GM23248 (cell line): ENCODE data around the gene ZNF213.

Source experiments
- EZH2 ChIP-seq: fragments of 200-600 bp; sonication (generic); IDR thresholded peaks from 2 replicates; pipeline ENCODE4 v1.6.1; 2018; ENCODE audit warnings: antibody characterized with exemption, mild to moderate bottlenecking; ENCODE audit not compliant: insufficient read depth, poor library complexity, severe bottlenecking
- EZH2phosphoT487 ChIP-seq: fragments of 200-600 bp; sonication (generic); IDR thresholded peaks from 2 replicates; pipeline ENCODE4 v1.6.1; 2018; ENCODE audit warnings: antibody characterized with exemption, moderate library complexity, mild to moderate bottlenecking, low read depth; ENCODE audit not compliant: insufficient read depth

- TF ChIP-seq EZH2 (no peak), EZH2phosphoT487 (no peak)
These were observed 40.4 kb upstream of the ZNF213 start for GRCh38 chr16:3094289-3095027.
